ENCODE data around the gene SUN1. TPM values are rescaled to one million over a fixed set of nuclear protein-coding genes. Genes with fewer than 3 reads are reported as not detected.

The SUN1 gene, protein sequence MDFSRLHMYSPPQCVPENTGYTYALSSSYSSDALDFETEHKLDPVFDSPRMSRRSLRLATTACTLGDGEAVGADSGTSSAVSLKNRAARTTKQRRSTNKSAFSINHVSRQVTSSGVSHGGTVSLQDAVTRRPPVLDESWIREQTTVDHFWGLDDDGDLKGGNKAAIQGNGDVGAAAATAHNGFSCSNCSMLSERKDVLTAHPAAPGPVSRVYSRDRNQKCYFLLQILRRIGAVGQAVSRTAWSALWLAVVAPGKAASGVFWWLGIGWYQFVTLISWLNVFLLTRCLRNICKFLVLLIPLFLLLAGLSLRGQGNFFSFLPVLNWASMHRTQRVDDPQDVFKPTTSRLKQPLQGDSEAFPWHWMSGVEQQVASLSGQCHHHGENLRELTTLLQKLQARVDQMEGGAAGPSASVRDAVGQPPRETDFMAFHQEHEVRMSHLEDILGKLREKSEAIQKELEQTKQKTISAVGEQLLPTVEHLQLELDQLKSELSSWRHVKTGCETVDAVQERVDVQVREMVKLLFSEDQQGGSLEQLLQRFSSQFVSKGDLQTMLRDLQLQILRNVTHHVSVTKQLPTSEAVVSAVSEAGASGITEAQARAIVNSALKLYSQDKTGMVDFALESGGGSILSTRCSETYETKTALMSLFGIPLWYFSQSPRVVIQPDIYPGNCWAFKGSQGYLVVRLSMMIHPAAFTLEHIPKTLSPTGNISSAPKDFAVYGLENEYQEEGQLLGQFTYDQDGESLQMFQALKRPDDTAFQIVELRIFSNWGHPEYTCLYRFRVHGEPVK
- 93.3 TPM for polyA plus RNA-seq (2013, experiment 1 of 2)
- 71.3 TPM for polyA plus RNA-seq (2013, experiment 2 of 2)

DNA sequence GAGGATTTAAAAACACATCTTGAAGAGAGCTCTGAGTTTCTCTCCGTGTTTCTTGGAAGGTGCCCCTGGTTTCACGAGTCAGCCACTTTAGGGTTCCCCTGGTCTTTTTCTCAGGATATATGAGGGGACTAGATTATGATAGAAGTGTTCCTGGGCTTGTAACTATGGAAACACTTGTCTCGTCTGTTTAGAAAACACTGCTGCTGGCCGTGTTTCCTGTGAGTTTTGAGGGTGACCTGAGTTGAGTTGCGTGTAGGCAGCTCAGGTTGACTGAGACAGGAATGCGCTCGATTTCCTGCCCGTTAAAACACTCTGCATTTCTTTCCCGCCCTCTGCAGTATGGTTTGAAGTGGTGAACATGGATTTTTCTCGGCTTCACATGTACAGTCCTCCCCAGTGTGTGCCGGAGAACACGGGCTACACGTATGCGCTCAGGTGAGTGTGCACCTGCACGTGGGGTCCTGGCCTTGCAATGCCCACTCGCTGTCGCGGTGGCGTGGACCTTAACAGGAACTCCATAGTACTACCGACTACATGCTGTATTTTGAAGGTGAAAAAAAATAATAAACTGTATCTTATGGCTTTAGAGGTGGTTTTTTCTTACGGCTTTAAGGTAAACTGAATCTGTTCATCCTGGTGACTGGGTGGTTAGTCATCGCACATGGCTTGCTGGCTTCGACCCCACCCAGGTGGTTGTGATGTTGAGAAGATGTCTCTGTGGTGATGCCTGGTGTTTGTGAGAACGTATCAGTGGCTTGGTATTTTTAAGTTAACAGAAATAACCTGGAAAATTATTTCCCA is at the start of gene SUN1:
Gene SUN1 (plus strand): TSS at position 310 of the 801 bp plus-strand sequence. CDS start 49 bp downstream, at position 359.
- 84 to 86% methylated on average over 19 to 22 of the region's 24 CpGs for WGBS, 2 experiments (ENCODE audit: insufficient coverage in 2 of 2)
- no peak within 1 kb of the TSS for H3K4me3 ChIP-seq (ENCODE audit: extremely low read depth, insufficient read depth, low read length, poor library complexity, severe bottlenecking)

DNA sequence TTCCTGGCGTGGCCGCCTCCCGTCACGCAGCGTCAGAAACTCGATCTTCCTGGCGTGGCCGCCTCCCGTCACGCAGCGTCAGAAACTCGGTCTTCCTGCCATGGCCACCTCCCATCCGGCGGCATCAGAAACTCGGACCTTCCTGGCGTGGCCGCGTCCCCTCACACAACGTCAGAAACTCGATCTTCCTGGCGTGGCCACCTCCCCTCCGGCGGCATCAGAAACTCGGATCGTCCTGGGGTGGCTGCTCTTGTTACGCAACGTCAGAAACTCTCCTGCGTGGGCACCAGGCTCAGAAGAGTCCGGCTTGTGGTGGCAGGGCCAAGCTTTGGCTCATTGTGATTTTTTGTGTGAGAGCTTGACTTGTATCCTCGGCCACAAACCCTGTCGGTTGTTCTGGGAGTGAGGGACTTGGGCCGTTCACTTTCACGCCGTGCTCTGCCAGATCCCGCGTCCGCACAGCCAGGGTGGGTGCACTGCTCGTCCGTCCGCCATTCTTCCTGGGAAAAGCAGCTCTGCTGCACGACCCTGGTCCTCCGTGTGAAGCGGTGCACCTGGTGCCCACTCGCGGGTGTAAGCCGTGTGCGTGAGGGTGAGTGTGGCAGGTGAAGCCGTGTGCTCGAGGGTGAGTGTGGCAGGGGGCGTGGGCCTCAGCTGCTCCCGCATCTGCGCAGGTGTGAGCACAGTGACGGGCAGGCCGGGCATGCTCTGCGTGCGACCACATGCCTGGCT is 49.4 kb upstream of the SUN1 start:
- no peaks in the 10 kb centered on the region for H3K9me3 ChIP-seq (ENCODE audit: control insufficient read depth, low read length)
- H3K4me3 ChIP-seq (ENCODE audit: extremely low read depth, insufficient read depth, low read length, poor library complexity, severe bottlenecking), result no peak overlapping the region
- H3K36me3 ChIP-seq (ENCODE audit: control insufficient read depth, insufficient read depth, low read length), result peaks cover 64% of the 10 kb centered on the region
- no peaks in the 10 kb centered on the region for H3K4me1 ChIP-seq (ENCODE audit: control insufficient read depth, insufficient read depth, low read length, poor library complexity, severe bottlenecking)
- 93 to 96% methylated on average over 46 to 50 of the region's 56 CpGs for WGBS, 2 experiments (ENCODE audit: insufficient coverage in 2 of 2)
- H3K27ac ChIP-seq (ENCODE audit: low read depth, low read length, severe bottlenecking), result no peak overlapping the region

More for the DNA sequence above, at the start of gene SUN1:
- peaks cover 39% of the 10 kb centered on the region for H3K36me3 ChIP-seq (ENCODE audit: control insufficient read depth, insufficient read depth, low read length)
- no peaks in the 10 kb centered on the region for H3K9me3 ChIP-seq (ENCODE audit: control insufficient read depth, low read length)
- peaks cover 32% of the 10 kb centered on the region for H3K4me1 ChIP-seq (ENCODE audit: control insufficient read depth, insufficient read depth, low read length, poor library complexity, severe bottlenecking)
- H3K27ac ChIP-seq (ENCODE audit: low read depth, low read length, severe bottlenecking), result peak within 1 kb of the TSS; percentile 97

DNA sequence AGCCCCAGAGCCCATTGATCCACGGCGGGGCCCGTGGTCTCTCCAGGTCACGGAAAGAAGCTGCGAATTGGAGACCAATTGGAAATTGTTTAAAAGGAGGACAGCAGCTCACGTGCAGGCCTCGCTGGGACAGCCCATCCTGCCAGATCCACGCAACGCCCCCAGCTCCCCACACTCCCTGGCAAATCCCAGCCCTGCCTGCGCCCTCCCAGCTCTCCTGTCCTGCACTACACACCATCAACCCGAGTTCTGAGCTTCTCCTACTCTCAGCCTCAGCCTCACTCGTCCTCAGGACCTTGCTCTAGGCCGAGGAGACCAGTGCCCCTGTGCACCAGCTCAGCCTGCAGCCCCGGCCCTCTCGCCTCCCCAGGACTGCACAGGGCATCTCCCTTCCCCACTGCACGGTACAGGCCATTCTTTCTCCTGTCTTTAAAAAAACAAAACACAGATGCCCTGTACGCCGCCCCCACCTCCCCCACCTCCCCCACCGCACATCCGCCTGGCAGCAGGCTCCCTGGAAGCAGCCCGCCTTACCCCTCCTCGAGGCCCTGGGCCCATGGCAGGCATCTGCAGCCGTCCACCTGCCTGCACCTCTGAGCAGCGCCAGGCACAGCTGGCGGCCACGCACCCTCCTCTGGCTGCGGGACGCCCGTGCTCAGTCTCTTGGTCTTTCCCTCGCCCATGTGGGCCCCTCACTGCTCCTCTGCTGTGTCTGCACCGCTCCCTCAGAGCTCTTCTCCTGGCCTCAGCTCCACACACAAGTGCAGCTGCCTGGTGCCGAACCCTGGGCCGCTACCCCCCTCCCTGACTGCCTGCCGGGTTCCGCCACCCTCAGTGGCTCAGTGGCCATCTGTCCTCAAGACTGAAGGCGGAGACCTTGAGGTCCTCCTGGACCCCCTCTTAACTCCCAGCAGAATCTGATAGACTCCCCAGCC is 48.5 kb upstream of the SUN1 start:
- Histone ChIP-seq H3K36me3 (ENCODE audit: control insufficient read depth, insufficient read depth, low read length) (peaks cover 64% of the 10 kb centered on the region), H3K4me1 (ENCODE audit: control insufficient read depth, insufficient read depth, low read length, poor library complexity, severe bottlenecking) (no peaks in the 10 kb centered on the region), H3K9me3 (ENCODE audit: control insufficient read depth, low read length) (no peaks in the 10 kb centered on the region), H3K4me3 (ENCODE audit: extremely low read depth, insufficient read depth, low read length, poor library complexity, severe bottlenecking) (no peak overlapping the region), H3K27ac (ENCODE audit: low read depth, low read length, severe bottlenecking) (no peak overlapping the region)
- 97% methylated on average over 29 to 35 of the region's 36 CpGs for WGBS, 2 experiments (ENCODE audit: insufficient coverage in 2 of 2)

DNA sequence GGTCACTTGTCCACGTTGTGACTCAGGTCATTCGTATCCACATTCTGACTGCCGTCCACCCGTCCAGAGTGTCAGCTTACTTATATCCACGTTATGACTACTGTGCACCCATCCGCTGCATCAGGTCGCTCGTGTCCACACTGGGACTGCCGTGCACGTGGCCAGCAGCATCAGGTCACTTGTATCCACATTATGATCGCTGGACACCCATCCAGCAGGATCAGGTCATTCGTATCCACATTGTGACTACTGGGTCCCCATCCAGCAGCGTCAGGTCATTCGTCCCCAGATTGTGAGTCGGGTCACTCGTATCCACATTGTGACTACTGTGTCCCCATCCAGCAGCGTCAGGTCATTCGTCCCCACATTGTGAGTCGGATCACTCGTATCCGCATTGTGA is 47.3 kb upstream of the SUN1 start:
- Histone ChIP-seq H3K9me3 (ENCODE audit: control insufficient read depth, low read length) (no peaks in the 10 kb centered on the region), H3K27ac (ENCODE audit: low read depth, low read length, severe bottlenecking) (no peak overlapping the region), H3K4me1 (ENCODE audit: control insufficient read depth, insufficient read depth, low read length, poor library complexity, severe bottlenecking) (no peaks in the 10 kb centered on the region), H3K4me3 (ENCODE audit: extremely low read depth, insufficient read depth, low read length, poor library complexity, severe bottlenecking) (no peak overlapping the region), H3K36me3 (ENCODE audit: control insufficient read depth, insufficient read depth, low read length) (peaks cover 66% of the 10 kb centered on the region)
- 95 to 96% methylated on average over 21 of the region's 21 CpGs for WGBS, 2 experiments (ENCODE audit: insufficient coverage in 2 of 2)

DNA sequence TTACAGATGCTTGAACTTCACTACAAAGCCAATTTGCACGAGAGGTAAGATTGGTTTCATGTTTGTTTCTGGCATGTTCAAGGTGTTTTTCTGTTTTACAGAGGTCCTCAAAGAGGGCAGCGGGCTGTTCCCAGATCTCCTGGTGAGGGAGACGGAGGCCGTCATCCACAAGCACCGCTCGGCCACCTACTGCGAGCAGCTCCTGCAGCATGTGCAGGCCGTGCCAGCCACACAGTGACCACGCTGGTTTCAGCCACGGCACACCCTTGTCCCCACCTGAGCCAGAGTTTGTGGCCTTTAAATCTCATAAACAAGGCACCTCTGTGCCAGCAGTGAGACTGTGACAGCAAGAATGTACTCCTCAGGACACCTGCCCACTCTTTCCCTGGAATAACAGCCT is 46.9 kb upstream of the SUN1 start:
- H3K4me1 ChIP-seq (ENCODE audit: control insufficient read depth, insufficient read depth, low read length, poor library complexity, severe bottlenecking), result no peaks in the 10 kb centered on the region
- WGBS, 2 experiments (ENCODE audit: insufficient coverage in 2 of 2), result 95 to 96% methylated on average over 10 of the region's 10 CpGs
- H3K36me3 ChIP-seq (ENCODE audit: control insufficient read depth, insufficient read depth, low read length), result peaks cover 62% of the 10 kb centered on the region

DNA sequence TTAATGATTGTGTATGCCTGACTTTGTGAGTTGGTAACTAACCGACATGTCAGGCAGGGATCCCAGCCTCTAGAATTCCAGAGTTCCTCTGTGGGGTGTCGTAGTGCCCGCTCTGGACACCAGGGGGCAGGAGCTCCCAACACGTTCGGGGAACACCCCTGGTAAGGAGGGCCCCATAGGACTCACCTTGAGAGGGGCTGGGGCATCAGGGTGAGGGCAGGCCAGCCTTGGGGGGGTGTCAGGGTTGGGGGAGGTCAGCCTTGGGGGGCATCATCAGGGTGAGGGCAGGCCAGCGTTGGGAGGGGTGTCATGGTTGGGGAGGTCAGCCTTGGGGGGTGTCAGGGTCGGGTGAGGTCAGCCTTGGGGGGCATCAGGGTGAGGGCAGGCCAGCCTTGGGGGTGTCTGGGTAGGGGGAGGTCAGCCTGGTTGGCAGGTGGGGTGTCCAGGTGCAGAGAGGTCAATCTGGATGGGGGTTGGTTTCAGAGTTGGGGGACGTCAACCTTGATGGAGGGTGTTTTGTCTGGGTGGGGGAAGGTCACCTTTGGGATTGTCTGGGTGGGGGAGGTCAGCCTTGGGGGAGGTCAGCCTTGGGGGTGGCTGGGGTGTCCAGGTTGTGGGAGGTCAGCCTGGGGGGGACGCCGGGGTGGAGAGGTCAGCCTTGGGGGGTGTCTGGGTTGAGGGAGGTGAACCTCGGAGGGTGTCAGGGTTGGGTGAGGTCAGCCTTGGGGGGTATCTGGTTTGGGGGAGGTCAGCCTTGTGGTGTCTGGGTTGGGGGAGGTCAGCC is 45.6 kb upstream of the SUN1 start:
- Histone ChIP-seq H3K4me1 (ENCODE audit: control insufficient read depth, insufficient read depth, low read length, poor library complexity, severe bottlenecking) (no peaks in the 10 kb centered on the region), H3K9me3 (ENCODE audit: control insufficient read depth, low read length) (no peaks in the 10 kb centered on the region), H3K27ac (ENCODE audit: low read depth, low read length, severe bottlenecking) (no peak overlapping the region), H3K4me3 (ENCODE audit: extremely low read depth, insufficient read depth, low read length, poor library complexity, severe bottlenecking) (no peak overlapping the region), H3K36me3 (ENCODE audit: control insufficient read depth, insufficient read depth, low read length) (peaks cover 50% of the 10 kb centered on the region)
- WGBS, 2 experiments (ENCODE audit: insufficient coverage in 2 of 2), result 76 to 78% methylated on average over 3 of the region's 11 CpGs

More for the DNA sequence above, 46.9 kb upstream of the SUN1 start:
- no peak overlapping the region for H3K4me3 ChIP-seq (ENCODE audit: extremely low read depth, insufficient read depth, low read length, poor library complexity, severe bottlenecking)
- H3K9me3 ChIP-seq (ENCODE audit: control insufficient read depth, low read length), result no peaks in the 10 kb centered on the region
- H3K27ac ChIP-seq (ENCODE audit: low read depth, low read length, severe bottlenecking), result no peak overlapping the region

DNA sequence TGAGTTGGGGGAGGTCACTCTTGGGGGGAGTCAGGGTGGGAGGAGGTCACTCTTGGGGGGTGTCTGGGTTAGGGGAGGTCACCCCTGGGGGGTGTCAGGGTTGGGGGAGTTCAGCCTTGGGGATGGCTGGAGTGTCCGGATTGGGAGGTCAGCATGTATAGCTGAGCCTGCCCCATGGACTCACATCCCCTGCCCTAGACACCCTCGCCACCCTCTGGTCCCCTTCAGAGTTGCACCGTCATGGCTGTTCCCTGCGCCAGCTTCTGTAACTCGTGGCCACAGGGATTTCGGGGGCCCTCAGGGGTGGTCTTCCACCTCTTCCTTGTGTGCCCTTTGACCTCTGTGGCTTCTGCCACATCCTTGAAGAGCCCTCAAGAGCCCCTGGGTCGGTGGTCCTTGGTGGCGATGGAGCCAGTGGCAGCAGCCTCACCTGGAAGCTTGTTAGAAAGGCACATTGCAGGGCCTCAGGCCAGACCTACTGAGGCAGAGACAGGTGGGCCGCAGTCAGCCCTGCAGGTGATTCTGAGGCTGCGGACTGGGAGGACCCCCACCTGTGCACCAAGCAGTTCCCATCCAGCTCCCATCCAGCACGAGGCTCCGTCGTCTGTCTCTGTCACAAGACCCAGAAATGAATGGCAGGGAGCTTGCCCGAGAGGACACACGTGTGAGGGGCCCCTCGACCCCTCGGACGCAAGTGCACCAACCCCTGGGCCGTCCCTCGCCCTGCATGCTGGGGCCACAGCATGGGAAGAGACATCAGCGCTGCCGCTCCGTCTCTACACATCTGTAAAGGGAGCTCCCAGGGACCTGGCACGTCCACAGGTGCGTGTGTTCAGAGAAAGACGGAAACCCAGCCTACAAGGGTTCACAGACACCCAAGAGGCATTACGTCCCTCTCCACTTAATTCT is 44.7 kb upstream of the SUN1 start:
- Histone ChIP-seq H3K27ac (ENCODE audit: low read depth, low read length, severe bottlenecking) (no peak overlapping the region), H3K9me3 (ENCODE audit: control insufficient read depth, low read length) (no peaks in the 10 kb centered on the region), H3K36me3 (ENCODE audit: control insufficient read depth, insufficient read depth, low read length) (peaks cover 49% of the 10 kb centered on the region), H3K4me3 (ENCODE audit: extremely low read depth, insufficient read depth, low read length, poor library complexity, severe bottlenecking) (no peak overlapping the region), H3K4me1 (ENCODE audit: control insufficient read depth, insufficient read depth, low read length, poor library complexity, severe bottlenecking) (no peaks in the 10 kb centered on the region)
- WGBS, 2 experiments (ENCODE audit: insufficient coverage in 2 of 2), result 91 to 98% methylated on average over 25 to 27 of the region's 27 CpGs

DNA sequence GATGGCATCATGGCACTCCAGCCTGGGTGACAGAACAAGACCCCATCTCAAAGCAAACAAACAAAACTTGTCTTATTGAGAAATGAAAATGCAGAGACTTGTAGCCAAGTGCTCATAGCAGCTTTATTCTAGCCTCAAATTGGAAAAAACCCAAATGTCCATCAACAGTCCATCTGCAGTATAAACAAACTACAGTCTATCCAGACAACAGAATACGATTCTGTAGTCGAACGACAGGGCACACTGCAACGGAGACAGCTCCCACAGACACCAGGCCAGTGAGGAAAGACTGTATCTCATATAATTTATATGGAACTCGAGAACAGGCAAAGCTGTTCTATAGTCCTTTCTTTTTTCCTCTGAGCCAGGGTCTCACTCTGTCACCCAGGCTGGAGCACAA is 40.8 kb upstream of the SUN1 start:
- Histone ChIP-seq H3K9me3 (ENCODE audit: control insufficient read depth, low read length) (no peaks in the 10 kb centered on the region), H3K27ac (ENCODE audit: low read depth, low read length, severe bottlenecking) (no peak overlapping the region)
- 100% methylated on average over 5 of the region's 5 CpGs for WGBS, 2 experiments (ENCODE audit: insufficient coverage in 2 of 2)

More for the DNA sequence above, 40.8 kb upstream of the SUN1 start:
- Histone ChIP-seq H3K36me3 (ENCODE audit: control insufficient read depth, insufficient read depth, low read length) (peaks cover 25% of the 10 kb centered on the region), H3K4me3 (ENCODE audit: extremely low read depth, insufficient read depth, low read length, poor library complexity, severe bottlenecking) (no peak overlapping the region), H3K4me1 (ENCODE audit: control insufficient read depth, insufficient read depth, low read length, poor library complexity, severe bottlenecking) (no peaks in the 10 kb centered on the region)

All from mesodermal cell (in vitro differentiated cells).